ENCODE data around the gene TRAPPC1.

TRAPPC1 gene

GRCh38 chr17:7915179-7915610 is 16.6 kb downstream of the TRAPPC1 start:
- Histone ChIP-seq H3K36me3 (no peaks in the 10 kb centered on the region), H3K4me1 (peaks cover 2% of the 10 kb centered on the region; the same call in 1 of the 2 replicates)
- no peak for TF ChIP-seq CTCF (IDR thresholded peaks at IDR 0.05; ENCODE audit: low read depth, low read length)

GRCh38 chr17:7912927-7913524 is 18.7 kb downstream of the TRAPPC1 start:
- DNase-seq = peak; percentile 33
- Histone ChIP-seq H3K27me3 (no peaks in the 10 kb centered on the region), H3K9me3 (peaks cover 3% of the 10 kb centered on the region; the same call in 1 of the 2 replicates), H3K4me3 (ENCODE audit: low read depth, low read length) (no peak overlapping the region), H3K4me1 (peaks cover 2% of the 10 kb centered on the region; the same call in 1 of the 2 replicates), H3K36me3 (no peaks in the 10 kb centered on the region; the same call in 1 of the 2 replicates)
- TF ChIP-seq CTCF (IDR thresholded peaks at IDR 0.05; ENCODE audit: low read depth, low read length) = peak; percentile 77

More at GRCh38 chr17:7915179-7915610, 16.6 kb downstream of the TRAPPC1 start:
- Histone ChIP-seq H3K4me3 (ENCODE audit: low read depth, low read length) (peak overlapping the region; percentile 57), H3K9me3 (peaks cover 3% of the 10 kb centered on the region; the same call in 1 of the 2 replicates), H3K27me3 (no peaks in the 10 kb centered on the region)
- no peak for DNase-seq

- Histone ChIP-seq H3K4me3 (ENCODE audit: low read depth, low read length) (no peak overlapping the region), H3K27me3 (no peaks in the 10 kb centered on the region), H3K36me3 (peaks cover 4% of the 10 kb centered on the region), H3K9me3 (peaks cover 1% of the 10 kb centered on the region; the same call in 1 of the 2 replicates), H3K4me1 (peaks cover 1% of the 10 kb centered on the region; the same call in 1 of the 2 replicates)
- no peak for DNase-seq
- TF ChIP-seq CTCF (IDR thresholded peaks at IDR 0.05; ENCODE audit: low read depth, low read length) = no peak
Observed at GRCh38 chr17:7911116-7911515, 20.6 kb downstream of the TRAPPC1 start.

- no peak for TF ChIP-seq CTCF (IDR thresholded peaks at IDR 0.05; ENCODE audit: low read depth, low read length)
- DNase-seq = no peak
- no peak overlapping the region for H3K4me3 ChIP-seq (ENCODE audit: low read depth, low read length)
- H3K27me3 ChIP-seq = no peaks in the 10 kb centered on the region
- H3K4me1 ChIP-seq = no peaks in the 10 kb centered on the region
- no peaks in the 10 kb centered on the region for H3K9me3 ChIP-seq
- peaks cover 5% of the 10 kb centered on the region for H3K36me3 ChIP-seq
Observed at GRCh38 chr17:7910711-7911110, 21.0 kb downstream of the TRAPPC1 start.

GRCh38 chr17:7910281-7910680 is 21.5 kb downstream of the TRAPPC1 start:
- TF ChIP-seq CTCF (IDR thresholded peaks at IDR 0.05; ENCODE audit: low read depth, low read length) = no peak
- Histone ChIP-seq H3K36me3 (peaks cover 5% of the 10 kb centered on the region), H3K4me3 (ENCODE audit: low read depth, low read length) (no peak overlapping the region), H3K9me3 (no peaks in the 10 kb centered on the region), H3K4me1 (no peaks in the 10 kb centered on the region), H3K27me3 (no peaks in the 10 kb centered on the region)
- DNase-seq = no peak

- DNase-seq = no peak
- H3K9me3 ChIP-seq = no peaks in the 10 kb centered on the region
- no peak for TF ChIP-seq CTCF (IDR thresholded peaks at IDR 0.05; ENCODE audit: low read depth, low read length)
- no peak overlapping the region for H3K4me3 ChIP-seq (ENCODE audit: low read depth, low read length)
- H3K27me3 ChIP-seq = no peaks in the 10 kb centered on the region
- no peaks in the 10 kb centered on the region for H3K4me1 ChIP-seq
- H3K36me3 ChIP-seq = peaks cover 10% of the 10 kb centered on the region
Observed at GRCh38 chr17:7909089-7909488, 22.7 kb downstream of the TRAPPC1 start.
